Stimulated activated CD4-positive, alpha-beta T cell treated with anti-CD3 and anti-CD28 coated beads, TNF-alpha, amount 100 ng/mL, for 24 hours (primary cell): ENCODE measurements around the gene DNAH8.
"Not testable (repeated sequence)": the region's sequence is repeated elsewhere in the genome, so short reads cannot be mapped to it uniquely, and the experiment has no call there.

ENCODE experiments used
- DNase-seq, 3 experiments: peaks; one replicate each; pipeline ENCODE4 v3.0.0-alpha.2; 2020; ENCODE audit warnings: low read depth in 3 of 3

The DNAH8 gene

DNA sequence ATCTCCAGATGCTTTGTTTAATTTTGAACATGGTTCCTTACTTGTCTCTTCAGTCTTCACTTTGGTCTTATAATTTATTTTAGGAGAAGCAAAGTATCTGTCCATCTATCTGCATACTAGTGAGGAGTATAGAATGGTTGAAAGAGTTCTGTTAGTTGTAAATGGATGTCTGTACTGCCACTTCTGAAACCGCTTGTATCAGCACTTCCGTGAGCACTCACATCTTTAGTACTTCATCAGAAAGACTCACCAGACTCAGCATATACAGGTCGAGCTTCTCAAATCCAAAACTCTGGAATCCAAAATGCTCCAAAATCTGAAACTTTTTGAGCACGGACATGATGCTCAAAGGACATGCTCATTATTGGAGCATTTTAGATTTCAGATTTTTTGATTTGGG lies 191.5 kb downstream of the DNAH8 start:
- no peak for DNase-seq

DNA sequence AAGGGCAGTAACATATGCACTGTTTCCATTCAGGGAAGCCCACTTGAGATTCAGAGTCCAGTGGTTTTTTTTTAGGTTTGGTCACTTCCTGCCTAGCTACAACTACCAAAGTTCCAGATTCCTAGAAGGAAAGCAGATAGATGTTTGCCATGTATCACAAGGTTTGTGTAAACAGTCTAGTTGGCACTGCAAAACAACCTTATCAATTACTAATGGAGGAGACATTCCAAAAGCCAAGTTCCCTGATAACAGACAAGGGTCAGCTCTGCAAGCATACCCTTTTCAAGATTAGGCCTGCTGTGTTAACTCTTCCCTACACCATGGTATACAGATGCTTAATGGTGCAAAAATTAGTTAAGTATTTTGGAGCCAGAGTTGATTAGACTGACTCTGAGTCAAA lies 192.2 kb downstream of the DNAH8 start:
- no peak for DNase-seq

DNA sequence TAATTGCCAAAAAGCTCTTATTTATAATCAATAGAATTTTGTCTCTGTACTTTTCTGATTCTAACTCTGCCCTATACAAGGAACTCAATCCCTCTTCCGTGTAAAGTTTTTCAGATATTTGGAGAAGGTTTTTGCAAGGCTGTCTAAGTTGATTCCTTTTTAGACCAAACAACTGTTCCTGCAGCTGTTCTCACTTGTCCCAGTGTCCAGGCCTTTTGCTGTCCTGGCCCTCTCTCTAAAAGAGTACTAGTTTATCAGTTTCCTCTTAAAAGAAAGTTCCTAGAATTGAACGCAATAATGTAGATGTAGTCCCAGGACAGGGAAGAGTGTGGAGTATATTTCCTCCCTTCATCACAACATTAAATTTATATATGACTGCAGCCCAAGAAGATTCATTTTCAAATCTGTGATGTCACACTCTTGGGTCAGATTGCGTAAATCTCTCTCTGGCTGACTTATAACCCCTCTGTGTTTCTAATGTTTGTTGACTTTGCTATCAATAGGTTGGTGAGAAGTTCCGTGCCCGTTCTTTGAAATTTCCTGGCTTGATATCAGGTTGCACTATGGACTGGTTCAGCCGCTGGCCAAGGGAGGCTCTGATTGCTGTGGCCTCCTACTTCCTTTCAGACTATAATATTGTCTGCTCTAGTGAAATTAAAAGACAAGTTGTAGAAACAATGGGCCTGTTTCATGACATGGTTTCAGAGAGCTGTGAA lies 194.1 kb downstream of the DNAH8 start:
- DNase-seq: no peak

DNA sequence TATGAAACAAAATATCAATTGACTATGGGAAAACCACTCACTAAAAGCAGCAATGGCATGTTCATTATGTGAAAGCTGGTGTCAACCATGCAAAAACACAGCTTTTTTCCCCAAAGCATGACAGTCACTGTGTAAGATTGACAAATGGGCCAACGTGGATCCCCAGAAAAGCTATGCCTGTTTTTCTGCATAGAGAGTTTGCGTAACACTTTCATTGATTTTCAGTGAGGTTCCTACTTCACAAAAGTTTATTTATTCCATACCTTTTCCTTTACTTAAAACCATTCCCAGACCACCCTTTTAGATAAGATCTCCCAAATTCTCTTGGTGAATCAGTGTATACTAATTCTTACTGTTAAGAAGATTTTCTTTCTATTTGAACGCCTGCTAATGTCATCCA lies 195.1 kb downstream of the DNAH8 start:
- no peak for DNase-seq

DNA sequence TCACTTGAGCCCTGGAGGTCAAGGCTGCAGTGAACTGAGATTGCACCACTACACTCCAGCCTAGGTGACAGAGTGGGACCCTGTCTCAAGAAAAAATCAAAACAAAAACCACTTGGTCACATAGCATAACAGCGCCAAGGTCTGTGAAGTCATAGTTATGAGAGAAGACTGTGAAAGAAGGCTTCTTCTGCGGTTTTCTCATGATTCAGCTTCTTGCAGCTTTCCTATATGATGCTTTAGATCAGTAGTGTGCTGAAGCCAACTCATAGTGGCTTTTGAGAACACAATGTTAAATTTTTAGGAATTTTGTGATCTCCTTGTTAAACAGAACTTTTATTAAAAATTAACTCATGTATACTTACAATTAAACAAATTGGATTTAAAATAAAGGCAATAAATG lies 197.3 kb downstream of the DNAH8 start:
- no peak for DNase-seq

DNA sequence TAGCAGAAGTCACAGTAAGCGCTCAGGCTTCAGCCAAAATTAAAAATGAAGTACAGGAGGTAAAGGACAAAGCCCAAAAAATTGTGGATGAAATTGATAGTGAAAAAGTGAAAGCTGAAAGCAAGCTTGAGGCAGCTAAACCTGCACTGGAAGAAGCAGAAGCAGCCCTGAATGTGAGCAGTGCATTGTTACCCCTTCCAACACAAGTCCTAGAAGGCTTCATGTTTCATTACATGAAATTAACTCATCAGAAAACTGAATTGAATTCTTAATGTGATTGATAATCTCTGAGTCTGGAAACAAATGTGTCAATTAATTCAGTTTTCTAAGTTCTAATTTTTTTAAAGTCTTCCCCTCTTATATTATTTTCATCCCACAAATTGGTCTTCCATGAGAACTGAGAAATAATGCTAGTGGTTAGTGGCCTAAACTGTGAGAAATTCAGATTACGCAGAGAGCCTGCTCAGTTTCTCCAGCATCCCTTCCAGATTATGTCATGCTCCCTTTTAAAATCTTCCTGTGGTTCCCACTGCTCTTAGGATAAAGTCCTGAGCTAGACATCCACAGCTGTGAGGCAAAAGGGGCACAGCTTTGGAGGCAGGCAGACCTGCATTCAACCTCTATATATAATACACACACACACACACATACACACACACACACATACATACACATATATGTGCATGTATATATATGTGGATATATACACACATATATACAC lies 200.3 kb downstream of the DNAH8 start:
- DNase-seq: no peak

DNA sequence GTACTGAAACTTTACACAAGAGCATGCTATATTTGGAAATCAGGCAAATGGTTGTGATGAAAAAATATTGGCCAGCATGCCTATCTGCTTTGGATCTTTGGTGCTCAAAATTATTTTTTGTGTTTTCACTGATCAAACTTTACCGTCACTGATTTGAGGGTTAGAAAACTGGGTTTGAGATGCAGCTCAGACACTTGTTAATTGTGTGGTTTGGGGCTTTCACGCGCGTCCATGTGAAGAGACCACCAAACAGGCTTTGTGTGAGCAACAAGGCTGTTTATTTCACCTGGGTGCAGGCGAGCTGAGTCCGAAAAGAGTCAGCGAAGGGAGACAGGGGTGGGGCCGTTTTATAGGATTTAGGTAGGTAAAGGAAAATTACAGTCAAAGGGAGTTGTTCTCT lies 206.4 kb downstream of the DNAH8 start:
- not testable (repeated sequence) for DNase-seq

DNA sequence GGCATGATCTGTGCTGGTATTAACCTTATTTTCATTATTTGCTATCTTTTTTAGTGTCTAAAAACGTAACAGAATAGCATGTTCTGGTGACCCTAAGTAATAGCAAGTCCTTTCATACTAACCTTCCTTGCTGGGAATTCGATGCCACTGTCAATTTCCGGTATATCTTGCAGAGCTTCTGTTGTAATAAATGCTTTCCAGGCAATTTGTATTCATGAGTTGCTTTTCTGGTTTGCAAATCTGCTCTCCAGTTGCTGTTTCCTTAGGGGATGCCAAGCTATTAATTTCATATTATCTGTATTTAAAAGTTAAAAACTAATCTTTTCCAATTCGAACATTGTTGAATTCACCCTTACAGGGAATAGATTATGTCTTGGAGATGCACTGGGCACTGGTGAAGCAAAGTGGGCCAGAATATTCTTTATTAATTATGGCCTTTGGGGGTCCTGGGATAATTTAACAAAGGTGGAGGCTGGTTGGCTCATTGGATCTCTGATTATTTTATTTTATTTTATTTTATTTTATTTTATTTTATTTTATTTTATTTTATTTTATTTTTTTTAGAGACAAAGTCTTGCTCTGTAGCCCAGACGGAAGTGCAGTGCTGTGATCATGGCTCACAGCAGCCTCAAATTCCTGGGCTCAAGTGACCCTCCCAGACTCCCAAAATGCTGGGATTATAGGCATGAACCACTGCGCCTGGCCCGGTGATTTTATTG lies 209.8 kb downstream of the DNAH8 start:
- DNase-seq: no peak

DNA sequence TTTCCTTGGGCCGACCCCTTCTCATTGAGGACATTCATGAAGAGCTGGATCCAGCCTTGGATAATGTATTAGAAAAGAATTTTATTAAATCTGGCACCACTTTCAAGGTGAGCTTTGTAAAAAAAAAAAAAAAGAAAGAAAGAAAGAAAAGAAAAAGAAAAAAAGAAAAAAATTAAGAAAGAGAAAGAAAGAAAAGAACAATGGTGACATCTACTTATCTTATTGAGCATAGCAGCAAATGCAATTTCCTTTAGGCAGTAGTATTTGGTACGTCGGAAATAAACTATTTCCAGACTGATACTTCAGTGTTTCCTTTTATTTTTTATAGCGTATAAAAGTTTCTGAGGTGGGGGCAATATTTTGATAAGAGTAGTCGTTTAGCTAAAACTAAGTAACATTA lies 214.4 kb downstream of the DNAH8 start:
- DNase-seq: no peak

DNA sequence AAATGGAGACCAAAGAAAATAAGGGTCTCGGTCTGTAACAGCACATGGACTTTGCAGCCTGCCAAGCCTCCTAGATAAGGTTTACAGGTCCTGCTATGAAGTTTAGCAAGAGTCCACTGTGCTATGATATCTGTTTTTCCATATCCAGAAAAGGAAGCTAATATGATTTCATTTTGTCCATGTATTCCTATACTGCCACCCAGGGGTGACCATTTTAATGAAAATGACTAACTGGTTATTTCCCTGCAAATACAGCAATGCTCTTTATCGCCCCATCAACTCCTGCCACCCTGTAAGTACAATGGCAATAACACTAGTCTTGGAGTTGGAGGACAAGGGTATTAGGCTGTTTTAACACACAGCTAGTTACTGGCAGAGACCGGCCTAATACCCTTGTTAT lies 218.3 kb downstream of the DNAH8 start:
- DNase-seq: no peak

DNA sequence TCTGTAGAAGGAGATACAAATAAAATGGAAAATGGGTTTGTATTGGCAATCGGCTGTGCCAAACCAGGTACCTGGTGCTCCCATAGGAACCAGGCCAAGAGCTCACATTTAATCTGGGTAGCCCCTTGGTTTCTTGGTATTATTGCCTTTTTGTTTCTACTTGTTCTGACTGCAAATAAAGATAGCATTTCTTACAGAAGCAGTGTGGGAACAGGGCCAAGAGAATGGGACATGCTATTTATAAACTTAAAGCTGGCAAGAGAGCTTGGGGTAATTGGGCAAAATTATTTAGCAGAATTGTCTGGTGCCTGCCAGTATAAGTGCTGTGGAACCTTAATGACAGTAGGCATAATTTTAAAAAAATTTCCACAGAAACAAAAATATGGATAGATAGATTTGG lies 219.9 kb downstream of the DNAH8 start:
- DNase-seq: no peak

DNA sequence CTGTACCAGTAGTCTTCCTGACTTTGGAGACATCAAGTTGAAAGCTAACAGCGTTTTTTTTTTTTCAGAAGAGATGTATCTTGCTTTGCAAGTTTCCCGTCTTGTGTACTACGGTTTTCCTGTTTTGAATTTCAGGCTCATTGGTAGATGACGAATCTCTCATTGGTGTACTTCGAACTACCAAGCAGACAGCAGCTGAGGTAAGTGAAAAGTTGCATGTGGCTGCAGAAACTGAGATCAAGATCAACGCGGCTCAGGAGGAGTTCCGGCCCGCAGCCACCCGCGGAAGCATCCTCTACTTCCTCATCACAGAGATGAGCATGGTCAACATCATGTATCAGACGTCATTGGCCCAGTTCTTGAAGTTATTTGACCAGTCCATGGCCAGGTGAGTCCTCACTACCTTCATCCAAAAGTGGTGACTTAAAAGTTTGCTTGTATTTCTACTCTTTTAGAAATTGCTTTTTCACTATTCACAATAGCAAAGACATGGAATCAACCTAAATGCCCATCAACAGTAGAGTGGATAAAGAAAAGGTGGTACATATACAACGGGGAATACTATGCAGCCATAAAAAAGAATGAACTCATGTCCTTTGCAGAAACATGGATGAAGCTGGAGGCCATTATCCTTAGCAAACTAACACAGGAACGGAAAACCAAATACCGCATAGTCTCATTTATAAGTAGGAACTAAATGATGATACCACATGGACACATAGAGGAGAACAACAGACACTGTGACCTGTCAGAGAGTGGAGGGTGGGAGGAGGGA lies 222.9 kb downstream of the DNAH8 start:
- DNase-seq: no peak

DNA sequence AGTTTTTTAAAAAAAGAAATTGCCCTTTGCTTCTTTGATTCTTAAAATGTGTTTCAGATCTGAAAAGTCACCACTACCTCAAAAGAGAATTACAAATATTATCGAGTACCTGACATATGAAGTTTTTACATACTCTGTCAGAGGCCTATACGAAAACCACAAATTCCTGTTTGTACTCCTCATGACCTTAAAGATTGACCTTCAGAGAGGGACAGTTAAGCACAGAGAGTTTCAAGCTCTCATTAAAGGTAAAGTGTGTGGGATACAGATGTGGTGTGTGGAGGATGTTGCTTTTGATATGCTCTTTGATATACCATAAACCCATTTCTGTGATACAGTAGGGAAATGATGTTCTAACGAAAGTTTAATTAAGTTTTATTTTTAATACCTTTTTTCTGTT lies 223.6 kb downstream of the DNAH8 start:
- DNase-seq: no peak

DNA sequence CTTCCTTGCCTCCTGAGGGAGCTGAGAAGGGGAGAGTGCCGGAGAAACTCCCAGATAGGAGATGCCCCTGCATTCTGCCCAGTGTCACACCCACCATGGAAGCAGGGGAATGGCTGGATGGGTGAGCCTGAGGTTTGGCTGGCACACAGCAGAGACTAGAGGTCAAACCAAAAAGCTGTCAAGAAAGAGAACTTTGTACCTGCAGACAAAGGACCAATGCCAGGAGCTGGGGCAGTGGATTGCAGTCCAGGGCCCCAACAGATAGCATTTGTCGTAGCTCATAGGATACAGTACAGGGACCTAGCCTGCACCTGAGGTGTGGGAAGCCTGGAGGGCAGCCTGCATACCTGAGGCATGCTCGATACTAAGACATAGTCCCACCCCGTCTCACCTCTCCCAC lies 227.3 kb downstream of the DNAH8 start:
- no peak for DNase-seq

DNA sequence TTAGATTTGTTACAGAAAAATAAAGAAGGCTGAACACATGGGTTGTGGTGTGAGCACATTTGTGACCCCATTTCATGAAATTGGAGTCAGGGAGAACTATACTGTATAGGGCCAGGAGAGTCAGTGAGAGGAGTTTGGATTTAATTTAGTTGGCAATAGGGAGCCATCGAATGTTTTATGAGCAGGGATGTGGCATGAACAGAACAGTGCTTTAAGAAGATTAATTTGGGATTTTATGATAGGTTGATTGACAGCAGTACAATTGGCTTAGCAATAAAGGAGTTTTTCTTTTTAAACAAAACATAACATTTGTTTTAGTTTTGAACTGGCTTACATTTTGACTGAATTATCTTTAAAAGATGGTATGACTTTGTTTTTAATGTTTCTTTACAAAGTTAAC lies 227.9 kb downstream of the DNAH8 start:
- DNase-seq: no peak

DNA sequence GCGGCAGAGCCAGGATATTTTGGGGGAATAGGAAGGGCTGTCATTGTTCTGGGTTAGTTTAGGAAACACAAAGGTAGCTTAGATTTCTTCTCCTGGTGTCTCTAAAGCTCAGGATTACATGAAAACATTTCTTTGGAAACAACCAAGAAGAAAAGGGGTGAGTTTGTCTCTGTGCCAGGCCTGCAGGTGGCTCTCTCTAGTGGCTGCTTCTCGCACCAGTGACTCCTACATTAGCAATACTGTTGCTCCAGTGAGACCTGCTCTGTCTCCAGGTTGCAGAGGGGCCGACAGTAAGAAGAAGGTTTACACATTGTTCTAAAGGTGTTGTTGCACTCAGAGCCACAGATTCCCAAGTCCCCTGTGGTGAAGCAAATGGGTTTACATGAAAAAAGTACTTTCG lies 228.9 kb downstream of the DNAH8 start:
- no peak for DNase-seq

DNA sequence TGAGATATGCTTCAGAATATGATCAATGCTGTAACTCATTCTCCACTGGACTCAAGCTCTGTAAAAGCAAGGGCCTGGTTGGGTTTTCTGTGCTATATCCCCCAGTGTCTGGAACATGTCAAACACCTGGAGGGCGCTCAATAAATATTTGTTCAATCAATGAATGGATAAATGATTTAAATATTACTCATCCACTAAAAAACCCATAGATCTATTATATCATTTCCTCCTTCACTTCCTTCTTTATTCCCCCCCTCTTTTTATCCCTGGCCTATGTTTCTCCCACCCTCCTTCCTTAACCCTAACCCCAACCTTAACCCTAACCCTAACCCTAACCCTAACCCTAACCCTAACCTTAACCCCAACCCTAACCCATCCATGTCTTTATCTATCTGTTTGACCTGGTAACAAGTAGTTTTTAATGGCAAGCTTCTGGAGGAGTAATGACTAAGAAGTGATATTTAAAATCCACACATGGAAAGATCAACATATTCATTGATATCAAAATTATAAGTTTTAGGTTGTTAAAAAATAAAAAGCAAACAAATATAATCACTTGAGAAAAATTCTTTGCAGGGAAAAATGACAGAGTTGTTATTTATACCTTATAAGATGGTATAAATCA lies 229.7 kb downstream of the DNAH8 start:
- no peak for DNase-seq

DNA sequence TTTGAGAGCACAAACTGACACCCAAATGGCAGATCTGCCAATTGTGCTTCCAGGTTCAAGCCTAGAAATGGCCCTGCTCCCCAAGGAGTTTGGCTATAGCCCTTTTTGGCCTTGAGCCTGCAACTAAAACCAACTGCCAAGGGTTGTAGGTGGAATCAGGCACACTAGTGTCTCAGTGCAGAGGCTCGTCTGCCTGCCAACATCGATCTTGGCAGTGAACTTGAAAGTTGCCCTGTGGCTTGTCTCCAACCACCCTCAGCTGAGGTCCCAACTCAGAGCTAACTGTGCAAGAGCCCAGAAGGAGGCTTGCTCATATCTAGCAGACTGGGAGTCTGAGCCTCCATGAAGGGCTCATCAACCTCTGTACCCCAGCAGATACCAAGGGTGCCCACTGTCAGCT lies 240.8 kb downstream of the DNAH8 start:
- DNase-seq: no peak

DNA sequence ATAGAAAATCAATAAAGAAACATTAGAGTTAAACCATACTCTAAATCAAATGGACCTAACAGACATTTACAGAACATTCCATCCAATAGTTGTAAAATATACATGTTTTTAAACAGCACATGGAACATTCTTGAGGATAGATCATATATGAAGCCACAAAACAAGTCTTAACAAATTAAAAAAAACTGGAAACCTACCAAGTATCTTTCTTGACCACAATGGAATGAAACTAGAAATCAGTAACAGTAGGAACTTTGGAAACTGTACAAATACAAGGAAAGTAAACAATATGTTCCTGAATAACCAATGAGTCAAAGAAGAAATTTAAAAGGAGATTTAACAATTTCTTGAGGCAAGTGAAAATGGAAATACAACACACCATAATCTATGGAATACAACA lies 242.3 kb downstream of the DNAH8 start:
- no peak for DNase-seq

DNA sequence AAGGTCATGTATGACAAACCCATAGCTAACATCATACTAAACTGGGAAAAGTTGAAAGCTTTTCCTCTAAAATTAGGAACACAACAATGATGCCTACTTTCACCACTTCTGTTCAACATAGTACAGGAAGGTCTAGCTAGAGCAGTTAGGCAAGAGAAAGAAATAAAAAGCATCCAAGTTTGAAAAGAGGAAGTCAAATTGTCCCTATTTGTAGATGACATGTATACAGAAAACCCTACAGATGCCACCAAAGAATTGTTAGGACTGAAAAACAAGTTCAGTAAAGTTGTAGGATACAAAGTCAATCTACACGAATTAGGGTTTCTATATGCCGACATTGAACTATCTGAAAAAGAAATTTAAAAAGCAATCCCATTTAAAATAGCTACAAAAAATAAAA lies 244.0 kb downstream of the DNAH8 start:
- DNase-seq: no peak

DNA sequence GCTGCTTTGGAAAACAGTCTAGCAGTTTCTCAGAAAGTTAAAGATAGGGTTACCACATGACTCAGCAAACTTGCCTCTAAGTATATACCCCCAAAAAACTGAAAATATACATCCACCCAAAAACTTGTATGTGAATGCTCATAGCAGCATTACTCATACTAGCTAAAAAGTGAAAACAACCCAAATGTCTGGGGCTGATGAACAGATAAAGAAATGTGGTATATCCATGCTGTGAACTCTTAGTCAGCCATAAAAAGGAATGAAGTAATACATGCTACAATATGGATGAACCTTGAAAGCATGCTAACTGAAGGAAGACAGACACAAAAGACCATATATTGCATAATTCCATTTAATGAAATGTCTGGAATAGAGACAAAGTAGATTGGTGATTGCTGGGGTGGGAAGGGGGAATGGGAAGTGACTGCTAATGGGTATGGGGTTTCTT lies 253.6 kb downstream of the DNAH8 start:
- no peak for DNase-seq
